ENCODE measurements around the gene SRPK1.

The SRPK1 gene

DNA sequence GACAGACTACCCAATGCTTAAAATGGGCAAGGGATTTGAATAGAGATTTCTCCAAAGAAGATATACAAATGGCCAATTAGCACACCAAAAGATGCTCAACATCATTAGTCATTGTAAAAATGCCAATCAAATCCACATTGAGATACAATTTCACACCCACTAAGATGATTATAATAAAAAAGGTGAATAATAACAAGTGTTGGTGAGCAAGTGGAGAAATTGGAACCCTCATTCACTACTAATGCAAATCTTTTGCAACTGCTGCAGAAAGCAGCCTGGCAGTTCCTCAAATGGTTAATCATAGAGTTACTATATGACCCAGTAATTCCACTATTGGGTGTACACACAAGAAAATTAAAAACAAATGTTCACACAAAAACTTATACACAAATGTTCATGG, 103.4 kb downstream of the SRPK1 start:
- Histone ChIP-seq H3K27me3 (ENCODE audit: insufficient read depth, low read length, poor library complexity) (no peaks in the 10 kb centered on the region), H3K9ac (ENCODE audit: low read depth, low read length) (no peak overlapping the region), H3K36me3 (ENCODE audit: insufficient read depth, low read length) (no peaks in the 10 kb centered on the region), H3K79me2 (ENCODE audit: insufficient read depth, low read length) (no peaks in the 10 kb centered on the region), H3K4me1 (ENCODE audit: insufficient read depth, low read length) (no peaks in the 10 kb centered on the region), H3K27ac (ENCODE audit: low read length) (no peak overlapping the region), H4K20me1 (ENCODE audit: insufficient read depth, low read length) (no peaks in the 10 kb centered on the region), H3K4me2 (ENCODE audit: insufficient read depth, low read length) (no peak overlapping the region), H2AFZ (ENCODE audit: low read depth, low read length) (no peak overlapping the region), H3K9me3 (ENCODE audit: insufficient read depth, low read length, severe bottlenecking) (peaks cover 5% of the 10 kb centered on the region), H3K4me3 (ENCODE audit: low read depth in 1 of 2, low read length in 2 of 2) (no peak overlapping the region)
- no peak for ATAC-seq (ENCODE audit: insufficient read depth, low read depth)
- TF ChIP-seq, protein P1, sequence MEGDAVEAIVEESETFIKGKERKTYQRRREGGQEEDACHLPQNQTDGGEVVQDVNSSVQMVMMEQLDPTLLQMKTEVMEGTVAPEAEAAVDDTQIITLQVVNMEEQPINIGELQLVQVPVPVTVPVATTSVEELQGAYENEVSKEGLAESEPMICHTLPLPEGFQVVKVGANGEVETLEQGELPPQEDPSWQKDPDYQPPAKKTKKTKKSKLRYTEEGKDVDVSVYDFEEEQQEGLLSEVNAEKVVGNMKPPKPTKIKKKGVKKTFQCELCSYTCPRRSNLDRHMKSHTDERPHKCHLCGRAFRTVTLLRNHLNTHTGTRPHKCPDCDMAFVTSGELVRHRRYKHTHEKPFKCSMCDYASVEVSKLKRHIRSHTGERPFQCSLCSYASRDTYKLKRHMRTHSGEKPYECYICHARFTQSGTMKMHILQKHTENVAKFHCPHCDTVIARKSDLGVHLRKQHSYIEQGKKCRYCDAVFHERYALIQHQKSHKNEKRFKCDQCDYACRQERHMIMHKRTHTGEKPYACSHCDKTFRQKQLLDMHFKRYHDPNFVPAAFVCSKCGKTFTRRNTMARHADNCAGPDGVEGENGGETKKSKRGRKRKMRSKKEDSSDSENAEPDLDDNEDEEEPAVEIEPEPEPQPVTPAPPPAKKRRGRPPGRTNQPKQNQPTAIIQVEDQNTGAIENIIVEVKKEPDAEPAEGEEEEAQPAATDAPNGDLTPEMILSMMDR (IDR thresholded peaks at IDR 0.05; ENCODE audit: borderline replicate concordance, extremely low read depth, low read length, poor library complexity, severe bottlenecking) = no peak
- no peak for TF ChIP-seq EZH2 (IDR thresholded peaks at IDR 0.05; ENCODE audit: borderline replicate concordance, low read depth, low read length, severe bottlenecking)
- DNase-seq = no peak

DNA sequence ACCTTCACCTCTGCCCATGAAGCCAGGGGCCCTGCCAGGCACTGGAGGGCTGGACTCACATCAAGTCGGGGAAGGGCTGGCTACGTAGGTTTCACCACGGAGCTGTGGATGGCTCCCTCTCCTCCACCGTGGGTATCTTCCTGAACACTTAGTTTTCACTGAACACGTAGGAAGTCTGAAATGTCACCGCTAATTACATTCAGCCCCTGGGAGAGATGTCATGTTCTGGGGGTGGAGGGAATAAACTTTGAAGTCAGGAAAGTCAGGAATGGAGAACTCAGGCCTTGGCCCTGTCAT, 109.3 kb downstream of the SRPK1 start:
- no peak overlapping the region for H3K9ac ChIP-seq (ENCODE audit: low read depth, low read length)
- H4K20me1 ChIP-seq (ENCODE audit: insufficient read depth, low read length) = no peaks in the 10 kb centered on the region
- H3K36me3 ChIP-seq (ENCODE audit: insufficient read depth, low read length) = no peaks in the 10 kb centered on the region
- no peak overlapping the region for H2AFZ ChIP-seq (ENCODE audit: low read depth, low read length)
- DNase-seq (no peak), ATAC-seq (ENCODE audit: insufficient read depth, low read depth) (no peak)
- no peaks in the 10 kb centered on the region for H3K27me3 ChIP-seq (ENCODE audit: insufficient read depth, low read length, poor library complexity)
- no peaks in the 10 kb centered on the region for H3K4me1 ChIP-seq (ENCODE audit: insufficient read depth, low read length)
- H3K79me2 ChIP-seq (ENCODE audit: insufficient read depth, low read length) = no peaks in the 10 kb centered on the region
- no peak overlapping the region for H3K4me2 ChIP-seq (ENCODE audit: insufficient read depth, low read length)
- TF ChIP-seq, protein P1 (IDR thresholded peaks at IDR 0.05; ENCODE audit: borderline replicate concordance, extremely low read depth, low read length, poor library complexity, severe bottlenecking) = no peak
- no peak for TF ChIP-seq EZH2 (IDR thresholded peaks at IDR 0.05; ENCODE audit: borderline replicate concordance, low read depth, low read length, severe bottlenecking)
- H3K27ac ChIP-seq (ENCODE audit: low read length) = no peak overlapping the region
- no peak overlapping the region for H3K4me3 ChIP-seq (ENCODE audit: low read depth in 1 of 2, low read length in 2 of 2)
- H3K9me3 ChIP-seq (ENCODE audit: insufficient read depth, low read length, severe bottlenecking) = no peaks in the 10 kb centered on the region

DNA sequence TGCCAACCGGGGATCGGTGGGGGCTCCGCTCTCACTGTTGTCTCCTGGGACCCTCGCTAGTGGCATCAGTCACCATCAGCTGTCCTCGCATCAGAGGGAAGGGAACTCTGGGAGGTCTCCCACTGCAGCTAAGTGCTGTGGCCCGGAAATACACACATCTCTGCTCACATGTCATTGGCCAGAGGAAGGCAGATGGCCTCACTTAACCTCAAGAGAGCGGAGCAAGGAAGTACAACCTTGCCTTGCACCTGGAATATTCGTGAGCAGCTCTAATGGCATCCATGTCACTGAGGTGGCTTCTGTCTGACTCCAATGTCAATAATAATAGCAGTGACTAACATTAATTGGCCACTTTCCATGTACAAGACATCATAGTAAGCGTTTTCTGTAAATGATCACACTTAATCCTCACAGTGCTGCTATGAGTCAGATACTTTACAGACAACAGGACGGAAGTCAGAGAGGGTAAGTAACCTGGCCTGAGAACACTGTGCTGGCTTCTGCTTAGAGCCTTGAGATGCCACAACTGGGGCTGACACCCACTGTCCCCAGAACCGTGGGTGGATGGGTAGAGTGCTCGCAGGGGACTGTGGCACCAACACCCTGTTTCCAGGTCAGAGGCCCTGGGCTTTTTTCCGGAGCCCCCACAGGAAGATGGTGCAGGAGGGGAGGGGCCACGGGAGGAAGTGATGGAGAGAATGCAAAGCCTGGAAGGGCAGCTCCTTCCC, 109.8 kb downstream of the SRPK1 start:
- no peak overlapping the region for H2AFZ ChIP-seq (ENCODE audit: low read depth, low read length)
- no peak overlapping the region for H3K27ac ChIP-seq (ENCODE audit: low read length)
- no peak overlapping the region for H3K9ac ChIP-seq (ENCODE audit: low read depth, low read length)

More for the DNA sequence above, 109.8 kb downstream of the SRPK1 start:
- Histone ChIP-seq H3K9me3 (ENCODE audit: insufficient read depth, low read length, severe bottlenecking) (no peaks in the 10 kb centered on the region), H3K36me3 (ENCODE audit: insufficient read depth, low read length) (no peaks in the 10 kb centered on the region), H3K27me3 (ENCODE audit: insufficient read depth, low read length, poor library complexity) (no peaks in the 10 kb centered on the region), H3K4me2 (ENCODE audit: insufficient read depth, low read length) (no peak overlapping the region), H3K79me2 (ENCODE audit: insufficient read depth, low read length) (no peaks in the 10 kb centered on the region), H4K20me1 (ENCODE audit: insufficient read depth, low read length) (0 out of 2 replicates have a peak, but pooled peaks cover 2% of the 10 kb centered on the region), H3K4me1 (ENCODE audit: insufficient read depth, low read length) (no peaks in the 10 kb centered on the region), H3K4me3 (ENCODE audit: low read depth in 1 of 2, low read length in 2 of 2) (no peak overlapping the region)
- TF ChIP-seq, protein P1 (IDR thresholded peaks at IDR 0.05; ENCODE audit: borderline replicate concordance, extremely low read depth, low read length, poor library complexity, severe bottlenecking) = no peak
- TF ChIP-seq EZH2 (IDR thresholded peaks at IDR 0.05; ENCODE audit: borderline replicate concordance, low read depth, low read length, severe bottlenecking) = no peak
- DNase-seq (no peak), ATAC-seq (ENCODE audit: insufficient read depth, low read depth) (no peak)
